Panc1 (cell line): Measurements from ENCODE around the gene P2RY2. TPM values are rescaled to one million over a fixed set of nuclear protein-coding genes. Genes with fewer than 3 reads are reported as not detected.

Source experiments
- ATAC-seq: fragments of 200-7000 bp; cut with Tn5 transposase; 2 replicates; pipeline ENCODE4 v1.9.1; 2020; ENCODE audit warnings: mild to moderate bottlenecking, moderate library complexity
- BruUV-seq: library from RNA; stranded (reverse); fragments of 400-500 nt; replicated peaks from 2 replicates; lab custom pipeline; 2021; lab: Mats Ljungman, UMichigan
- CTCF ChIA-PET: fragments of 300-600 bp; sonication (Branson Sonifier 250); formaldehyde crosslinking; loops from one replicate; lab custom pipeline; 2022; ENCODE audit warnings: antibody characterized with exemption; lab: Charles Lee
- POLR2A ChIA-PET: fragments of 300-600 bp; sonication (Branson Sonifier 250); formaldehyde crosslinking; loops from one replicate; lab custom pipeline; 2022; ENCODE audit warnings: antibody characterized with exemption; lab: Charles Lee
- DNase-seq: peaks from one replicate; pipeline ENCODE4 v3.0.0-alpha.2; 2010; ENCODE audit warnings: low read depth, low spot score
- H3K27ac ChIP-seq: 2 replicates; pipeline ENCODE4 v1.5.1; 2011; ENCODE audit warnings: mild to moderate bottlenecking, low read length, inconsistent platforms
- H3K27me3 ChIP-seq: fragments of 200-500 bp; sonication (Bioruptor generic); 2 replicates; pipeline ENCODE4 v1.6.0; 2014; ENCODE audit warnings: low read length, inconsistent platforms; ENCODE audit not compliant: control insufficient read depth, insufficient read depth
- H3K36me3 ChIP-seq: fragments of 200-500 bp; sonication (Bioruptor generic); 2 replicates; pipeline ENCODE4 v1.5.1; 2014; ENCODE audit warnings: inconsistent platforms, mild to moderate bottlenecking, low read length, moderate library complexity; ENCODE audit not compliant: control insufficient read depth, insufficient read depth
- H3K4me1 ChIP-seq: 2 replicates; pipeline ENCODE4 v1.5.1; 2011; ENCODE audit warnings: inconsistent platforms, mild to moderate bottlenecking, low read length, moderate library complexity; ENCODE audit not compliant: control insufficient read depth, insufficient read depth
- H3K4me3 ChIP-seq, 2 experiments: 2 replicates each; pipeline ENCODE4 v1.5.1; 2011 to 2012; ENCODE audit warnings: low read depth in 2 of 2, low read length in 2 of 2, mild to moderate bottlenecking in 2 of 2, inconsistent platforms in 1 of 2, moderate library complexity in 1 of 2
- H3K9me3 ChIP-seq: fragments of 200-500 bp; sonication (Bioruptor generic); 2 replicates; pipeline ENCODE4 v1.5.1; 2014; ENCODE audit warnings: low read depth, mild to moderate bottlenecking, inconsistent platforms, low read length, moderate library complexity; ENCODE audit not compliant: control insufficient read depth, insufficient read depth
- POLR2AphosphoS5 ChIP-seq: IDR thresholded peaks from 2 replicates; pipeline ENCODE4 v1.6.1; 2012; ENCODE audit warnings: mild to moderate bottlenecking, low read depth, low read length, moderate library complexity
- SIN3A ChIP-seq: IDR thresholded peaks from 2 replicates; pipeline ENCODE4 v1.6.1; 2012; ENCODE audit warnings: low read depth, mild to moderate bottlenecking, low read length, moderate library complexity, borderline replicate concordance; ENCODE audit not compliant: insufficient read depth
- TCF7L2 ChIP-seq: IDR thresholded peaks from 2 replicates; pipeline ENCODE4 v1.6.1; 2011; ENCODE audit warnings: mild to moderate bottlenecking, low read depth, low read length, inconsistent platforms
- in situ Hi-C: cut with HindIII; loops from 2 replicates; pipeline ENCODE4 v1.10.0; 2016; ENCODE audit warnings: low sequenced_read_pairs, low pct_unique_long_range_greater_than_20kb
- intact Hi-C: fragments of 100-400 bp; cut with micrococcal nuclease; formaldehyde crosslinking; loops from one replicate; pipeline ENCODE4 v1.10.0; 2022; ENCODE audit not compliant: unreplicated experiment
- total RNA-seq: library from RNA; stranded (reverse); gene quantifications from one replicate; pipeline ENCODE4 v1.2.1, GENCODE V29; 2021; ENCODE audit not compliant: unreplicated experiment
- TF ChIP-seq, protein P1 (sequence below), 2 experiments: IDR thresholded peaks; 2 replicates each; pipeline ENCODE4 v1.6.1; 2011 to 2012; ENCODE audit warnings: low read depth in 2 of 2, control low read depth in 1 of 2, low read length in 1 of 2, mild to moderate bottlenecking in 1 of 2, moderate library complexity in 1 of 2; ENCODE audit not compliant: insufficient read depth in 1 of 2
- TF ChIP-seq, protein P2 (sequence below): fragments of 450-650 bp; IDR thresholded peaks from 2 replicates; pipeline ENCODE4 v1.5.1; 2017; ENCODE audit warnings: mild to moderate bottlenecking

P2RY2 gene
- total RNA-seq, 1 experiment from 2014 or later, result 2.4 TPM

GRCh38 chr11:73221996-73222395, 3.9 kb downstream of the P2RY2 start:
- CTCF ChIA-PET, result no interaction called here
- H3K4me3 ChIP-seq, result no peak overlapping the region
- H3K27me3 ChIP-seq, result no peaks in the 10 kb centered on the region; the same call in 1 of the 2 replicates
- in situ Hi-C loops (no loop called here), intact Hi-C loops (no loop called here)
- no peak for DNase-seq
- no peak overlapping the region for H3K27ac ChIP-seq
- TF ChIP-seq TCF7L2 (no peak), SIN3A (no peak), POLR2AphosphoS5 (no peak)
- TF ChIP-seq, protein P1, sequence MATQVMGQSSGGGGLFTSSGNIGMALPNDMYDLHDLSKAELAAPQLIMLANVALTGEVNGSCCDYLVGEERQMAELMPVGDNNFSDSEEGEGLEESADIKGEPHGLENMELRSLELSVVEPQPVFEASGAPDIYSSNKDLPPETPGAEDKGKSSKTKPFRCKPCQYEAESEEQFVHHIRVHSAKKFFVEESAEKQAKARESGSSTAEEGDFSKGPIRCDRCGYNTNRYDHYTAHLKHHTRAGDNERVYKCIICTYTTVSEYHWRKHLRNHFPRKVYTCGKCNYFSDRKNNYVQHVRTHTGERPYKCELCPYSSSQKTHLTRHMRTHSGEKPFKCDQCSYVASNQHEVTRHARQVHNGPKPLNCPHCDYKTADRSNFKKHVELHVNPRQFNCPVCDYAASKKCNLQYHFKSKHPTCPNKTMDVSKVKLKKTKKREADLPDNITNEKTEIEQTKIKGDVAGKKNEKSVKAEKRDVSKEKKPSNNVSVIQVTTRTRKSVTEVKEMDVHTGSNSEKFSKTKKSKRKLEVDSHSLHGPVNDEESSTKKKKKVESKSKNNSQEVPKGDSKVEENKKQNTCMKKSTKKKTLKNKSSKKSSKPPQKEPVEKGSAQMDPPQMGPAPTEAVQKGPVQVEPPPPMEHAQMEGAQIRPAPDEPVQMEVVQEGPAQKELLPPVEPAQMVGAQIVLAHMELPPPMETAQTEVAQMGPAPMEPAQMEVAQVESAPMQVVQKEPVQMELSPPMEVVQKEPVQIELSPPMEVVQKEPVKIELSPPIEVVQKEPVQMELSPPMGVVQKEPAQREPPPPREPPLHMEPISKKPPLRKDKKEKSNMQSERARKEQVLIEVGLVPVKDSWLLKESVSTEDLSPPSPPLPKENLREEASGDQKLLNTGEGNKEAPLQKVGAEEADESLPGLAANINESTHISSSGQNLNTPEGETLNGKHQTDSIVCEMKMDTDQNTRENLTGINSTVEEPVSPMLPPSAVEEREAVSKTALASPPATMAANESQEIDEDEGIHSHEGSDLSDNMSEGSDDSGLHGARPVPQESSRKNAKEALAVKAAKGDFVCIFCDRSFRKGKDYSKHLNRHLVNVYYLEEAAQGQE (IDR thresholded peaks at IDR 0.05; ENCODE audit: insufficient read depth in 1 of 2, low read depth in 2 of 2, low read length in 1 of 2), result no peak
- TF ChIP-seq, protein P2, sequence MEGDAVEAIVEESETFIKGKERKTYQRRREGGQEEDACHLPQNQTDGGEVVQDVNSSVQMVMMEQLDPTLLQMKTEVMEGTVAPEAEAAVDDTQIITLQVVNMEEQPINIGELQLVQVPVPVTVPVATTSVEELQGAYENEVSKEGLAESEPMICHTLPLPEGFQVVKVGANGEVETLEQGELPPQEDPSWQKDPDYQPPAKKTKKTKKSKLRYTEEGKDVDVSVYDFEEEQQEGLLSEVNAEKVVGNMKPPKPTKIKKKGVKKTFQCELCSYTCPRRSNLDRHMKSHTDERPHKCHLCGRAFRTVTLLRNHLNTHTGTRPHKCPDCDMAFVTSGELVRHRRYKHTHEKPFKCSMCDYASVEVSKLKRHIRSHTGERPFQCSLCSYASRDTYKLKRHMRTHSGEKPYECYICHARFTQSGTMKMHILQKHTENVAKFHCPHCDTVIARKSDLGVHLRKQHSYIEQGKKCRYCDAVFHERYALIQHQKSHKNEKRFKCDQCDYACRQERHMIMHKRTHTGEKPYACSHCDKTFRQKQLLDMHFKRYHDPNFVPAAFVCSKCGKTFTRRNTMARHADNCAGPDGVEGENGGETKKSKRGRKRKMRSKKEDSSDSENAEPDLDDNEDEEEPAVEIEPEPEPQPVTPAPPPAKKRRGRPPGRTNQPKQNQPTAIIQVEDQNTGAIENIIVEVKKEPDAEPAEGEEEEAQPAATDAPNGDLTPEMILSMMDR, result no peak
- no TSS peak for BruUV-seq
- POLR2A ChIA-PET, result no interaction called here
- no peaks in the 10 kb centered on the region for H3K36me3 ChIP-seq
- H3K4me1 ChIP-seq, result peaks cover 6% of the 10 kb centered on the region; the same call in 1 of the 2 replicates
- H3K9me3 ChIP-seq, result no peaks in the 10 kb centered on the region
- no peak for ATAC-seq

DNA sequence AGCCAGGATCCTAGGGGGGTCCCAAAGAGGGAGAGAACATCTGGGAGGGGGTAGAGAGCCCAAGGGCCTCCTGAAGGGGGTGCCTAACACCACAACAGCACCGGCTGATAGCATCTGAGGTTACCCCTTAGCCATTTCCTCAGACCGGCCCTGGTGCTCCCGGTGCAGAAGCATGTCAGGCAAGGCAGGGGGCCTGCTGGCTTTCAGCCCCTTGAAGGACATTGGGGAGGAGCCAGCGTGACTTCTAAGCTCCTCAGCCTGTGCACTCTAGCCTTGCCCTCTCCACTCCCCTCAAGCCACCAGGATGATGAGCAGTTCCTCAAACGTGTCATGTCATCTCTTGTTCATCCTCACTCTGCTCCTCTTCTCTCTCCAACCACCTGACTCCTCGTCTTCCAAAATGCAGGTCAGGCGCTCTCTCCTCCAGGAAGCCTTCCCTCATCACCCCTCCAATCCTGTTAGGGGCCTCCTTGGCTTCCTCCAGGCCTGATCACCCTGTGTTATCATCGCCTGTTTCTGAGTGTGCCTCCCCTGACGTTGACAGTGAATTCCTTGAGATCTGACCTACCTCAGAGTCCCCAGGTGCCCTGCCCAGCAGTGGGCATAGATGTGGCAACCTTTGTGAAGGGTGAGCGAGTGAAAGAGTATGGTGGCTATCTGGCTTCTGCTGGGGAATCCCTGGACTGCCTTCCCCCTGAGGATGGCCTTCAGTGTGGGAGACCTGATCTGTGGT, 6.1 kb downstream of the P2RY2 start:
- no peaks in the 10 kb centered on the region; the same call in 1 of the 2 replicates for H3K27me3 ChIP-seq
- ATAC-seq (no peak), DNase-seq (no peak)
- in situ Hi-C loops, result no loop called here
- BruUV-seq, result no TSS peak
- ChIA-PET CTCF (interaction anchor here (0.8 kb wide), 1 partner anchor 39 kb away, joined by 3 read pairs; no protein-coding TSS in a partner anchor), POLR2A (no interaction called here)
- no peaks in the 10 kb centered on the region for H3K4me1 ChIP-seq
- H3K36me3 ChIP-seq, result no peaks in the 10 kb centered on the region
- intact Hi-C loops, result no loop called here
- no peak overlapping the region for H3K4me3 ChIP-seq
- TF ChIP-seq, protein P2, result no peak
- no peaks in the 10 kb centered on the region for H3K9me3 ChIP-seq
- no peak overlapping the region for H3K27ac ChIP-seq
